A549 (cell line): ENCODE data around the gene MALRD1. TPM values are rescaled to one million over a fixed set of nuclear protein-coding genes. Genes with fewer than 3 reads are reported as not detected.

ENCODE experiments used
- ATAC-seq, 2 experiments: fragments of 200-7000 bp in 1 of 2; fragments of >200 bp in 1 of 2; cut with Nextera tagmentation in 1 of 2; cut with Tn5 transposase in 1 of 2; 3 replicates each; pipeline versions ENCODE4 v1.8.0 to v1.9.1; 2018 to 2020; ENCODE audit warnings: mild to moderate bottlenecking in 1 of 2, moderate library complexity in 1 of 2
- CTCF ChIA-PET: fragments of 300-600 bp; sonication (Branson Sonifier 250); formaldehyde crosslinking; extraction: SDS; loops from one replicate; lab custom pipeline; 2021; ENCODE audit warnings: antibody characterized with exemption, inconsistent platforms; lab: Yijun Ruan, JAX
- POLR2A ChIA-PET: fragments of 350-600 bp; formaldehyde crosslinking; extraction: SDS; loops from one replicate; lab custom pipeline; 2021; ENCODE audit warnings: antibody characterized with exemption, inconsistent platforms; lab: Yijun Ruan, JAX
- DNase-seq, 2 experiments: peaks; one replicate each; pipeline versions ENCODE4 v3.0.0 to v3.0.0-alpha.2; 2011 to 2016; ENCODE audit warnings: low read depth in 1 of 2, low spot score in 1 of 2
- FAIRE-seq: peaks from 2 replicates; lab custom pipeline; 2011; peaks lifted over from hg19 to GRCh38; lab: Jason Lieb, UNC
- H3K27ac ChIP-seq, 2 experiments: fragments of >200 bp; sonication (Bioruptor Twin); formaldehyde crosslinking; 3 replicates each; pipeline ENCODE4 v1.5.1; 2016 to 2017
- H3K4me1 ChIP-seq: fragments of >200 bp; sonication (Bioruptor Twin); formaldehyde crosslinking; 3 replicates; pipeline ENCODE4 v1.6.1; 2016
- H3K4me2 ChIP-seq: fragments of >200 bp; sonication (Bioruptor Twin); formaldehyde crosslinking; 3 replicates; pipeline ENCODE4 v1.6.1; 2016
- H3K4me3 ChIP-seq: fragments of >200 bp; sonication (Bioruptor Twin); formaldehyde crosslinking; 3 replicates; pipeline ENCODE4 v1.5.1; 2016
- H3K9me3 ChIP-seq: fragments of >200 bp; sonication (Bioruptor Twin); formaldehyde crosslinking; 3 replicates; pipeline ENCODE4 v1.6.1; 2016
- GATA3 ChIP-seq: IDR thresholded peaks from 2 replicates; pipeline ENCODE4 v1.6.1; 2012; ENCODE audit warnings: borderline replicate concordance
- HOXA7 ChIP-seq: fragments of 250-450 bp; sonication (Bioruptor Pico); IDR thresholded peaks from 2 replicates; pipeline ENCODE4 v1.5.0; 2020; ENCODE audit warnings: mild to moderate bottlenecking, moderate library complexity
- KDM1A ChIP-seq: fragments of 200-600 bp; sonication (generic); IDR thresholded peaks from 2 replicates; pipeline ENCODE4 v1.6.1; 2016; ENCODE audit warnings: low read depth, mild to moderate bottlenecking
- KDM5A ChIP-seq: fragments of 200-600 bp; sonication (generic); IDR thresholded peaks from 2 replicates; pipeline ENCODE4 v1.6.1; 2016; ENCODE audit warnings: antibody characterized with exemption, mild to moderate bottlenecking
- MAZ ChIP-seq: fragments of 150-350 bp; IDR thresholded peaks from 2 replicates; pipeline ENCODE4 v1.6.1; 2014; ENCODE audit warnings: antibody characterized with exemption, low read depth, low read length, borderline replicate concordance
- POLR2AphosphoS2 ChIP-seq: conservative IDR thresholded peaks from 2 replicates; pipeline ENCODE4 v1.6.1; 2012; ENCODE audit warnings: low read length, improper control_type of control experiment, inconsistent platforms
- REST ChIP-seq: fragments of 200-600 bp; sonication (generic); IDR thresholded peaks from 2 replicates; pipeline ENCODE4 v1.6.1; 2016; ENCODE audit warnings: antibody characterized with exemption, mild to moderate bottlenecking, moderate library complexity
- SMC3 ChIP-seq: fragments of >200 bp; sonication (Bioruptor Twin); formaldehyde crosslinking; IDR thresholded peaks from 3 replicates; pipeline ENCODE4 v1.6.1; 2018; ENCODE audit warnings: inconsistent platforms
- USF2 ChIP-seq: fragments of 450-650 bp; IDR thresholded peaks from 2 replicates; pipeline ENCODE4 v1.6.1; 2014; ENCODE audit warnings: antibody characterized with exemption
- ZC3H11A ChIP-seq: fragments of 450-650 bp; IDR thresholded peaks from 2 replicates; pipeline ENCODE4 v1.6.1; 2014; ENCODE audit warnings: antibody characterized with exemption, mild to moderate bottlenecking
- ZFP36 ChIP-seq: fragments of 450-650 bp; IDR thresholded peaks from 2 replicates; pipeline ENCODE4 v1.6.1; 2014; ENCODE audit warnings: borderline replicate concordance; ENCODE audit not compliant: partially characterized antibody
- ZNF302 ChIP-seq: fragments of 250-450 bp; sonication (Bioruptor Pico); IDR thresholded peaks from 2 replicates; pipeline ENCODE4 v1.9.0; 2021; ENCODE audit warnings: inconsistent platforms, mild to moderate bottlenecking, moderate library complexity
- WGBS: methylation state at CpG from one replicate; pipeline ENCODE4 v1.1.6; 2017; ENCODE audit errors: missing lambda C conversion rate; 5-methylcytosine and 5-hydroxymethylcytosine counted together
- polyA plus RNA-seq, 4 experiments: library from polyadenylated mRNA; depleted of rRNA in 3 of 4; stranded (reverse); fragments of >200 nt; fragmentation: RNase III in 1 of 4; extraction: RNeasy Plus Mini Kit Qiagen cat#74134 plus additional on column Dnase treatment in 1 of 4; gene quantifications; 2 replicates in 3 of 4; 3 replicates in 1 of 4; pipeline ENCODE4 v1.2.3, GENCODE V29; 2011 to 2017
- TF ChIP-seq, protein P1 (sequence below): fragments of >200 bp; sonication (Bioruptor Twin); formaldehyde crosslinking; IDR thresholded peaks from 3 replicates; pipeline ENCODE4 v1.5.1; 2016
- TF ChIP-seq, protein P2 (sequence below): fragments of >200 bp; sonication (Bioruptor Twin); formaldehyde crosslinking; IDR thresholded peaks from 3 replicates; pipeline ENCODE4 v1.6.1; 2016

MALRD1 gene
- polyA plus RNA-seq, 2 of the 4 experiments (the other 2 are of a cell fraction): not detected

GRCh38 chr10:19488592-19489280 lies 440.1 kb downstream of the MALRD1 start:
- CTCF ChIA-PET: no interaction called here
- POLR2A ChIA-PET: no interaction called here
- no peak for FAIRE-seq
- DNase-seq: no peak
- H3K9me3 ChIP-seq: peaks cover 4% of the 10 kb centered on the region; the same call in 2 of the 3 replicates
- TF ChIP-seq HOXA7 (CRISPR knock-in tag): no peak
- H3K4me1 ChIP-seq: no peaks in the 10 kb centered on the region
- no peak overlapping the region for H3K27ac ChIP-seq
- 19% methylated on average over 23 of the region's 23 CpGs for WGBS
- no peak for ATAC-seq
- no peak overlapping the region for H3K4me3 ChIP-seq
- no peak overlapping the region for H3K4me2 ChIP-seq

DNA sequence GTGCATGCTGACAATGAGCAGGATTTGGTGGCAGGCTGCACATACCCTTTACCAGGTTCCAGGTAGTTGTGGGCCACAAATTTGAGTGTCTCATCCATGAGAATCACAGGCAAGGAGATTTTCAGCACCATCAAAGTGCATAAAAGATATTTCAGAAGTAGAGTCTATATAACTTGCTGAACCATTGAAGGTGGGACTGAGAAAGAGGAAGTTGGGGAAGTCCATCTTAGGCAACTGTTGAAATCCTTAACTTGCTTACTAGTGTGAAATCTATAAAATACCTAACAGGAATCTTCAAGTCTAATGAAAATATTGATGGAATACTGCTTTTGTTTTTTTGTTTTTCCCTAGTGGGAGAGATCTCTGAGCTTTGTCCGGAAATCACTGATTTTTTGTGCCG lies 442.6 kb downstream of the MALRD1 start:
- Histone ChIP-seq H3K4me2 (no peak overlapping the region), H3K4me1 (no peaks in the 10 kb centered on the region), H3K4me3 (no peak overlapping the region), H3K27ac (no peak overlapping the region), H3K9me3 (peaks cover 4% of the 10 kb centered on the region; the same call in 2 of the 3 replicates)
- TF ChIP-seq SMC3: no peak
- TF ChIP-seq ZC3H11A: no peak
- POLR2A ChIA-PET: no interaction called here
- 77% methylated on average over 2 of the region's 2 CpGs for WGBS
- ATAC-seq (no peak), FAIRE-seq (no peak), DNase-seq (no peak)
- CTCF ChIA-PET: no interaction called here

DNA sequence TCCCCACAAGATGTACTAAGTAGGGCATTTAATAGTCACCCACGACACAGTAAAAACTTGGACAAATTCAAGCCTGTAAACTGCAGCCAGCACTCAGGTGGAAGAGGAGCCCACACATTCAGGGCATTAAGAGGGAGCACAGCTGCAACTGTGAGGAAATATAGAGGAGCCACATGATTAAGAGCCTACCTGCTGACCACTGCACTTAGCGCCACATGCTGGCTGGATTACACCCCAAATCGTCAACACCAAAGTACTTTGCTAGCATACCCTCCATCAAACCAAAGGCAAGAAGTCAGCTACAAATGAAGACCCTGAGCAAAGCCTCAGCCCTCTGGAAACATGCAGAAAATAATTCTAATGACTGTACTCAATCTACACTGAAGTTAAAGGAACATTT lies 445.3 kb downstream of the MALRD1 start:
- H3K27ac ChIP-seq: no peak overlapping the region
- FAIRE-seq (no peak), ATAC-seq (no peak), DNase-seq (no peak)
- H3K4me3 ChIP-seq: no peak overlapping the region
- H3K4me2 ChIP-seq: no peak overlapping the region
- peaks cover 4% of the 10 kb centered on the region; the same call in 1 of the 3 replicates for H3K9me3 ChIP-seq
- TF ChIP-seq ZNF302 (CRISPR knock-in tag) (no peak), ZFP36 (no peak), KDM5A (no peak), REST (no peak), USF2 (no peak)
- TF ChIP-seq, protein P1, sequence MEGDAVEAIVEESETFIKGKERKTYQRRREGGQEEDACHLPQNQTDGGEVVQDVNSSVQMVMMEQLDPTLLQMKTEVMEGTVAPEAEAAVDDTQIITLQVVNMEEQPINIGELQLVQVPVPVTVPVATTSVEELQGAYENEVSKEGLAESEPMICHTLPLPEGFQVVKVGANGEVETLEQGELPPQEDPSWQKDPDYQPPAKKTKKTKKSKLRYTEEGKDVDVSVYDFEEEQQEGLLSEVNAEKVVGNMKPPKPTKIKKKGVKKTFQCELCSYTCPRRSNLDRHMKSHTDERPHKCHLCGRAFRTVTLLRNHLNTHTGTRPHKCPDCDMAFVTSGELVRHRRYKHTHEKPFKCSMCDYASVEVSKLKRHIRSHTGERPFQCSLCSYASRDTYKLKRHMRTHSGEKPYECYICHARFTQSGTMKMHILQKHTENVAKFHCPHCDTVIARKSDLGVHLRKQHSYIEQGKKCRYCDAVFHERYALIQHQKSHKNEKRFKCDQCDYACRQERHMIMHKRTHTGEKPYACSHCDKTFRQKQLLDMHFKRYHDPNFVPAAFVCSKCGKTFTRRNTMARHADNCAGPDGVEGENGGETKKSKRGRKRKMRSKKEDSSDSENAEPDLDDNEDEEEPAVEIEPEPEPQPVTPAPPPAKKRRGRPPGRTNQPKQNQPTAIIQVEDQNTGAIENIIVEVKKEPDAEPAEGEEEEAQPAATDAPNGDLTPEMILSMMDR: no peak
- TF ChIP-seq, protein P2, sequence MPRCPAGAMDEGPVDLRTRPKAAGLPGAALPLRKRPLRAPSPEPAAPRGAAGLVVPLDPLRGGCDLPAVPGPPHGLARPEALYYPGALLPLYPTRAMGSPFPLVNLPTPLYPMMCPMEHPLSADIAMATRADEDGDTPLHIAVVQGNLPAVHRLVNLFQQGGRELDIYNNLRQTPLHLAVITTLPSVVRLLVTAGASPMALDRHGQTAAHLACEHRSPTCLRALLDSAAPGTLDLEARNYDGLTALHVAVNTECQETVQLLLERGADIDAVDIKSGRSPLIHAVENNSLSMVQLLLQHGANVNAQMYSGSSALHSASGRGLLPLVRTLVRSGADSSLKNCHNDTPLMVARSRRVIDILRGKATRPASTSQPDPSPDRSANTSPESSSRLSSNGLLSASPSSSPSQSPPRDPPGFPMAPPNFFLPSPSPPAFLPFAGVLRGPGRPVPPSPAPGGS: no peak
- H3K4me1 ChIP-seq: no peaks in the 10 kb centered on the region
- POLR2A ChIA-PET: no interaction called here
- CTCF ChIA-PET: no interaction called here
- WGBS: 17% methylated on average over 3 of the region's 3 CpGs

DNA sequence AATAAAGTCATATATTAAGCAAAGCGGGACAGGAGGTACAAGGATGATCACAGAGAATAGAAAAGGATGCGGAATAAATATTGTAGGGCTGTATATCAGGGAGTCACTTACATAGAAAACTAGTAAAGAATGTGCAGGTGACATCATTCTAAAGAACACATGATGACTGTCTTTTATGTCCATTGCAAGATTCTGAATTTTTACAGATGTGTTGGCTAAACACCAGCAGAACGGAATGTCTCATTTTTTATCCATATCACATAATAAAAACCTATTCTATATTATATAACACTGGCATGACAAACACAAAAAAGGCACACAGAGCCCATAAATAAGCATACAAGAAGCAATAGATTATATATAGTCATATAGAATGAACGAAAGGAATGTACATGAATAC lies 448.4 kb downstream of the MALRD1 start:
- CTCF ChIA-PET: no interaction called here
- Histone ChIP-seq H3K27ac (no peak overlapping the region), H3K4me2 (no peak overlapping the region), H3K9me3 (peaks cover 4% of the 10 kb centered on the region; the same call in 1 of the 3 replicates), H3K4me3 (no peak overlapping the region), H3K4me1 (no peaks in the 10 kb centered on the region)
- FAIRE-seq (no peak), ATAC-seq (no peak), DNase-seq (no peak)
- POLR2A ChIA-PET: no interaction called here
- 23% methylated on average over 4 of the region's 4 CpGs for WGBS
- TF ChIP-seq SMC3 (no peak), MAZ (no peak), GATA3 (no peak), POLR2AphosphoS2 (no peak), KDM1A (no peak)
